Stimulated activated naive CD8-positive, alpha-beta T cell treated with anti-CD3 and anti-CD28 coated beads, Interleukin-15, amount 100 ng/mL, for 72 hours (primary cell): ENCODE results near the gene RAI1.
A peak's percentile ranks its signal among the peaks of the same experiment; 100 is the strongest.

Source experiments
- ATAC-seq: fragments of 150-1000 bp; cut with Tn5 transposase; 2 replicates; pipeline ENCODE4 v1.10.0; 2021; ENCODE audit warnings: mild to moderate bottlenecking, moderate library complexity
- DNase-seq, 2 donors: peaks; one replicate each; pipeline ENCODE4 v3.0.0; 2021 to 2022
- H3K27ac Mint-ChIP-seq, 2 donors: one replicate each; pipeline ENCODE4 v1.8.0; 2022; ENCODE audit warnings: mild to moderate bottlenecking in 2 of 2, mixed read lengths in 2 of 2, moderate library complexity in 2 of 2
- H3K27me3 Mint-ChIP-seq: one replicate; pipeline ENCODE4 v1.8.0; 2022; ENCODE audit warnings: mixed read lengths
- H3K4me1 Mint-ChIP-seq: one replicate; pipeline ENCODE4 v1.8.0; 2022; ENCODE audit warnings: mild to moderate bottlenecking, mixed read lengths
- H3K4me3 Mint-ChIP-seq, 2 donors: one replicate each; pipeline ENCODE4 v1.8.0; 2022; ENCODE audit warnings: mild to moderate bottlenecking in 2 of 2, mixed read lengths in 2 of 2, moderate library complexity in 1 of 2
- H3K9me3 Mint-ChIP-seq, 2 donors: one replicate each; pipeline ENCODE4 v1.8.0; 2022; ENCODE audit warnings: mixed read lengths in 2 of 2

The RAI1 gene

DNA sequence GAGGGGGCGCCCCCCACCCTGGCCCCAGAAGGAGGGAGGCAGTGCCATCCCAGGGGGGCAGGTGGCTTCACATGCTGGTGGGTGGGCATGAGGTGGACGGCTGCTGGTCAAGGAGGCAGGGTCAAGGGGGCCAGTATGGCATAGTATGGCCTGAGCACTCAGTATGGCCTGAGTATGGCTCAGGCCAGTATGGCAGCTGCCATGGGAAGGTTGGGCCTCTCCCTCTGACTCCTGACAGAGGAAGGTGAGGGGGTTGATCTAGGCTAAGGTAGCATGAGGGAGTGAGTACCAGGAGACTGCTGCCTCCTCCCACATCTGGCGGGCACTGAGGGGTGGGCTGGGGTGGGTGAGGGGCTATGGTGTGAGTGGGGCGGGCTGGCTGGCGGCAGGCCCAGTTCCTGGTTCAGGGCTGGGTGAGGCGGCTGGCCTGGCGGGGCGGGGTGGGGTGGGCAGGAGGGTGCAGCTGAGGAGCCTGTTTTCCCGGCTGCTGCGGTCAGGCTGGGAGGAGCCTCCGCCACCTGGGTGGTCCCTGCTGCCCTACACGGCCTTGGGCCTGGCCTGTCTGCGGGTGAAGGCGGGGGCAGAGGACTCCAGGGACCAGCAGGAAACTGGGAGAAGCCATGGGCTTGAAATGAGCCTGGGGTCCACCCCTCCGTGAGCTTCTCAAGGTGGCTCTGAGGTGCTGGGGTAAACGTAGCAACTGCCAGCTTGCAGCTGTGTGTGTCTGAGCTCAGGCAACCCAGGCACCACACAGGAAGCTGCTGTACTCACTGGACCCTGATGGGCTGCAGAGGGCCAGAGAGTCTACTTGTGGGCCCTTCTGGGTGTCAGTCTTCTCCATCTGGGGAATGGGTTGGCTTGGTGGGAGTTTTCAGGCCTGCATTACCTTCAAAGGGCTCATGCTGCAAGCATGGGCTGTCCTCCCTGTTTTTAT, 57.0 kb downstream of the RAI1 start:
- DNase-seq: no peak
- H3K27ac Mint-ChIP-seq: peak overlapping the region in 1 of 2 donors; percentile 50
- H3K4me3 Mint-ChIP-seq: peak overlapping the region in 1 of 2 donors; percentile 54
- ATAC-seq: peak; percentile 41
- peaks cover 86% of the 10 kb centered on the region for H3K4me1 Mint-ChIP-seq
- H3K27me3 Mint-ChIP-seq: no peaks in the 10 kb centered on the region
- H3K9me3 Mint-ChIP-seq: no peaks in the 10 kb centered on the region

- DNase-seq: no peak
- Mint-ChIP-seq H3K27ac (peak overlapping the region in 1 of 2 donors; percentile 69), H3K9me3 (no peaks in the 10 kb centered on the region), H3K4me3 (peak overlapping the region in 1 of 2 donors; percentile 8), H3K27me3 (no peaks in the 10 kb centered on the region), H3K4me1 (peaks cover 80% of the 10 kb centered on the region)
- ATAC-seq: no peak
These were observed 57.6 kb downstream of the RAI1 start for GRCh38 chr17:17738901-17739300.

- ATAC-seq: no peak
- no peak for DNase-seq
- Mint-ChIP-seq H3K27ac (peak overlapping the region; percentile 41 to 69), H3K27me3 (no peaks in the 10 kb centered on the region), H3K9me3 (no peaks in the 10 kb centered on the region), H3K4me1 (peaks cover 73% of the 10 kb centered on the region), H3K4me3 (peak overlapping the region in 1 of 2 donors; percentile 23)
These were observed 58.3 kb downstream of the RAI1 start for GRCh38 chr17:17739388-17740066.

GRCh38 chr17:17740615-17741348, 59.5 kb downstream of the RAI1 start:
- Mint-ChIP-seq H3K4me3 (peak overlapping the region; percentile 33 to 65), H3K4me1 (peaks cover 63% of the 10 kb centered on the region), H3K27me3 (no peaks in the 10 kb centered on the region)

DNA sequence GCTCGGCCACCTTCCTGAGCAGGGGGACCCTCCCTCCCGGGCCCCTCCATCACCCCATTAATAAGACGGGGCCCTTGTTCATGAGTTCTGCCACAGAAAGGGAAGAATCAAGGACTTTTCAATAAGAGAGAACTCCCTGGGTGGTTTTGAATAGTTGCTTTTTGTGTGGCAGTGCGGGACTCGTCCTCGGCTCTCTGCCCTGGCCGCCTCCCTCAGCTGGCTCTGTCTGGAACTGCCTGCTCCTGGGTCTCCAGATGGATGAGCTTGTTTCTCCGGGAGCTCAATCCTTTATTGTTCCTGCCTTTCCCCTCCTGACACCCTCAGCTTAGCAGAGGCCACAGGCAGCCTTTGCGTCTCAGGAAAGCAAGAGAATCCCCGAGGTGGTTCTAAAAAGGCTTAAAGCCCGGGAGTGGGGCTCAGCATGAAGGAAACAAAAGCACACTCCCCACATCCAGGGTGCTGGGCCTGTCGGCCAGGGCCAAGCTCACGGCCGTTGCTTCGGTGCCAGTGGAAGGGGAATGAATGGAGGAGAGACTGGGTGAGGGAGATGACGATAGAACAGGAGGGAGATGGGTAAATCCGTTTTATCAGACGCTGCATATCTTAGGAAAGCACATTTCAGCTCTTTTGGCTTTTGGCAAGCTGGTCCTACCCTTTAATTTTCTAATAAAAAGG, 60.2 kb downstream of the RAI1 start:
- Mint-ChIP-seq H3K27me3 (no peaks in the 10 kb centered on the region), H3K27ac (no peak overlapping the region), H3K4me3 (no peak overlapping the region), H3K9me3 (no peaks in the 10 kb centered on the region), H3K4me1 (peaks cover 56% of the 10 kb centered on the region)
- ATAC-seq (no peak), DNase-seq (no peak)

More at GRCh38 chr17:17740615-17741348, 59.5 kb downstream of the RAI1 start:
- ATAC-seq: peak; percentile 54
- Mint-ChIP-seq H3K27ac (peak overlapping the region in 1 of 2 donors; percentile 90), H3K9me3 (no peaks in the 10 kb centered on the region)
- DNase-seq: no peak

GRCh38 chr17:17742133-17742621, 60.9 kb downstream of the RAI1 start:
- Mint-ChIP-seq H3K27ac (no peak overlapping the region), H3K4me1 (peaks cover 56% of the 10 kb centered on the region), H3K9me3 (no peaks in the 10 kb centered on the region), H3K27me3 (no peaks in the 10 kb centered on the region), H3K4me3 (no peak overlapping the region)
- ATAC-seq (no peak), DNase-seq (no peak)

- no peak overlapping the region for H3K27ac Mint-ChIP-seq
- no peak for ATAC-seq
- H3K9me3 Mint-ChIP-seq: no peaks in the 10 kb centered on the region
- H3K4me1 Mint-ChIP-seq: peaks cover 56% of the 10 kb centered on the region
- no peak for DNase-seq
- no peak overlapping the region for H3K4me3 Mint-ChIP-seq
- no peaks in the 10 kb centered on the region for H3K27me3 Mint-ChIP-seq
These were observed 61.6 kb downstream of the RAI1 start for GRCh38 chr17:17742688-17743390.

- Mint-ChIP-seq H3K9me3 (no peaks in the 10 kb centered on the region), H3K4me3 (no peak overlapping the region), H3K4me1 (peaks cover 59% of the 10 kb centered on the region), H3K27ac (no peak overlapping the region), H3K27me3 (no peaks in the 10 kb centered on the region)
- DNase-seq (no peak), ATAC-seq (no peak)
These were observed 62.3 kb downstream of the RAI1 start for GRCh38 chr17:17743391-17744112.

GRCh38 chr17:17744116-17744515, 62.9 kb downstream of the RAI1 start:
- no peaks in the 10 kb centered on the region for H3K27me3 Mint-ChIP-seq
- DNase-seq (no peak), ATAC-seq (no peak)
- no peak overlapping the region for H3K27ac Mint-ChIP-seq
- H3K4me3 Mint-ChIP-seq: no peak overlapping the region
- H3K4me1 Mint-ChIP-seq: peaks cover 59% of the 10 kb centered on the region
- H3K9me3 Mint-ChIP-seq: no peaks in the 10 kb centered on the region

DNA sequence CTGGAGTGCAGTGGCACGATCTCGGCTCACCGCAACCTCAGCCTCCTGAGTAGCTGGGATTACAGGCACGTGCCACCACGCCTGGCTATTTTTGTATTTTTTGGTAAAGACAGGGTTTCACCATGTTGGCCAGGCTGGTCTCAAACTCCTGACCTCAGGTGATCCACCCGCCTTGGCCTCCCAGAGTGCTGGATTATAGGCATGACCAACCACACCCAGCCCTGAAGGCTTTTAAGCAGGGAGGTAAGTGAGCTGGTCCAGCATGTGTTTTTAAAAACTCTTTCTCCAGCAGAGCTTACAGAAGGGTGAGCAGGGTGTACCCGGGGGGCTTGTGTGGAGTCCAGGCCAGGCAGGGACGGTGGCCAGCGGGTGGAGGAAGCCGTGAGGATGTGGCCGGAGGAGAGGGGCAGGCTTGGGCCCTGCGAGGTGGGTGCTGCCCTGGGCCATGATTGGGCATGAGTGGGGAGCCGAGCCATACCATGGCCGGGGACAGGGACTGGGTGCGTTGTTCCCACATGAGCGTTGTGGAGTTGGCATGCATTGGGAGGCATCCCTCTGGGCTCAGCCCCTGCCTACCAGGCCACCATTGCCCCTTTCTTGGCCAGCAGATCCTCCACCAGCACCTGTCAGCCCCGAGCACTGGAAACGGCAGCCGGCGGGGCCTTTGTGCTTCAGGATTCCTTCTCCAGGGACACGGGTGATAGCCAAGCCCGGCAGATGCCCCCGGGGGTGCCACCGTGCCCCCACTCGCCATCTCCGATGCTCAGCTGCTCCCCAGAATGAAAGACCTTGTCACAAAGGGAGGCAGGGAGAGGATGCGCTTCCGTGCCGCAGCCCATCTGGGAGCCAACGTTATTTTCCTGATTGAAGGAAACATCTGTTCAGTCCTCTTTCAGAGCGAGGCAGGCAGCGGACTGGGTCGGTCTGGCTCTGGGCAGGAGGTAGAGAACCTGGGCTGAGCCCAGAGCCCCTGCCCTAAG, 64.5 kb downstream of the RAI1 start:
- DNase-seq: no peak
- no peak overlapping the region for H3K27ac Mint-ChIP-seq
- no peaks in the 10 kb centered on the region for H3K9me3 Mint-ChIP-seq
- peaks cover 59% of the 10 kb centered on the region for H3K4me1 Mint-ChIP-seq
- H3K27me3 Mint-ChIP-seq: no peaks in the 10 kb centered on the region
- ATAC-seq: no peak
- no peak overlapping the region for H3K4me3 Mint-ChIP-seq

DNA sequence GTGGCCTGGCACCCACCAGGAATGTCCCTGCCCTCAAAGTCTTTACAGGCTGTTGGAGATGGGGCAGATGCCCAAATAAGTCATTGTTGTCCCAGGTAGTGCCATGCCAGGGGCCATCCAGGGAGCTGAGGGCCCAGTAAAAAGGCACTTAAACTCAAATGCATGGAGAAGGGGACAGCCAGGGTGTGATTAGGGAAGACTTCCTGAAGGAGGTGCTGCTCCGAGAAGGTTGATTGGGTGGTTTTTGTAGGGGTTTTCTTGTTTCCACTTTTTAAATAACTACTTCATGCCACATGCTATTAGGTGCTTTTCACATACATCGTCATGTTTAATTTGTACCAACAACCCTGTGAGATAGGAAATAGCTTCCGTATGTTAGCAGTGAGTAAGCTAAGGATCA, 66.9 kb downstream of the RAI1 start:
- Mint-ChIP-seq H3K4me3 (no peak overlapping the region), H3K4me1 (peaks cover 65% of the 10 kb centered on the region), H3K27me3 (no peaks in the 10 kb centered on the region), H3K9me3 (no peaks in the 10 kb centered on the region), H3K27ac (peak overlapping the region in 1 of 2 donors; percentile 43)
- no peak for ATAC-seq
- no peak for DNase-seq

DNA sequence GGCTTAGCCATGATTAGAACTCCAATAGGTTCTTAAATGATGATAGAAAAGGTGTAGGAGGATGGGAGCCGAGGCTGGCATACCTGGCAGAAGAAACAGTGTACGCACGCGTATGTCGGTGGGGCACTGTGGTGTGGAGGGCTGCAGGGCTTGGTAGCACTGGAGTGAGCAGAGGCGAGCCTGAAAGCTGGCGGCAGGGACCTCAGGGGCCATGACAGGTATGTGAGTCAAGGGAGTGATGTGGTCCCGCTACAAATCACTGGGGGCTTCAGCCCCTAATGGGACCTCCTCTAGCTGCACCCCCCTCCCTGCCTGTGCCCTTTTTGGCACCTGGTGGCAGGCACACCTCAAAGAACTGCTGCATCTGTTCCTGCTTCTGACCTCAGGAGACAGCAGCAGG, 67.3 kb downstream of the RAI1 start:
- H3K27me3 Mint-ChIP-seq: no peaks in the 10 kb centered on the region
- H3K9me3 Mint-ChIP-seq: no peaks in the 10 kb centered on the region
- no peak overlapping the region for H3K4me3 Mint-ChIP-seq
- no peak for DNase-seq
- no peak overlapping the region for H3K27ac Mint-ChIP-seq
- peaks cover 69% of the 10 kb centered on the region for H3K4me1 Mint-ChIP-seq
- ATAC-seq: no peak
